ENCODE results near the gene SLC6A3. TPM values are rescaled to one million over a fixed set of nuclear protein-coding genes. Genes with fewer than 3 reads are reported as not detected.

SLC6A3 gene
- total RNA-seq, 1 experiment from 2014 or later = not detected

- no peak for DNase-seq (ENCODE audit: low spot score)
- in situ Hi-C loops (cut with HindIII; ENCODE audit: low sequenced_read_pairs) = no loop called here
These were observed 31.5 kb downstream of the SLC6A3 start for GRCh38 chr5:1413611-1414241.

DNA sequence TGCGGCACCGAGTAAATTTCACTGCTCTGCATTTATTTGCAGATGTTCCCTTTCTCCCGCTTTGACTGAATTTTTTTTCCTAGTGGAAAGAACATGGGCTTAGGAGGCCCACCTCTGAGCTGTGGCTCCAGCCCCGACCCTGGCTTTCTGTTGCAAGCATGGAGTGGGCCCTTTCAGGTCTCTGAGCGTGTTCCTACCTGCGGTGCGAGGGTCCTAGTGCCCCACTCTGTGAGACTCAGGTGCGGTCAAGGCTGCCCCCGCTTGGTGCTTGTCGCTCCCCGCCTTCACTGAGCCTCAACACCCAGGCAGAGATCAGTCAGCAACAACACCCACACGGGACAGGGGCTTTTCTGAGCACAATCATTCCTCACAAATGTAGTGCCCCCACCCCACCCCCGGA is 32.0 kb downstream of the SLC6A3 start:
- DNase-seq (ENCODE audit: low spot score) = no peak
- in situ Hi-C loops (cut with HindIII; ENCODE audit: low sequenced_read_pairs) = no loop called here

- DNase-seq (ENCODE audit: low spot score) = no peak
- in situ Hi-C loops (cut with HindIII; ENCODE audit: low sequenced_read_pairs) = no loop called here
These were observed 32.6 kb downstream of the SLC6A3 start for GRCh38 chr5:1412621-1413020.

DNA sequence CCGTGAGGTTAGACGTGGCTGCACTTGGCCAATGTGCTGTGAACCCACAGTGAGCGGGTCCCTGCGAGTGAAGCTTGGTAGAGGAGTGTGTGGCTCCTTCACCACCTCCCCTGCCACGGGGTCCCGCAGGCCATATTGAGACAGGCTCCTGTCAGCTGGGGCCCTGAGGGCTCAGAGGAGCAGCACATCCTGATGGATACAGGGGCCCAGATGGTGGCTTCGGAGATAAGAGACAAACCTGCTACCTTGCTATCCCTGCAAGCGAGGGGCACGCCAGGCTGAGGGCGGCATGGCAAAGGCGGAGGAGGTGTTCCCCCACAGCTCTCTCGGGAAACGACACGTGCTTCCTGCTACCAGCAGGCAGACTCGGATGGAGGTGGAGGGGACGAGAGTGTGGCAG is 33.1 kb downstream of the SLC6A3 start:
- DNase-seq (ENCODE audit: low spot score) = no peak
- in situ Hi-C loops (cut with HindIII; ENCODE audit: low sequenced_read_pairs) = no loop called here

GRCh38 chr5:1411099-1411498 is 34.1 kb downstream of the SLC6A3 start:
- in situ Hi-C loops (cut with HindIII; ENCODE audit: low sequenced_read_pairs) = no loop called here
- no peak for DNase-seq (ENCODE audit: low spot score)

- in situ Hi-C loops (cut with HindIII; ENCODE audit: low sequenced_read_pairs) = no loop called here
- no peak for DNase-seq (ENCODE audit: low spot score)
These were observed 34.9 kb downstream of the SLC6A3 start for GRCh38 chr5:1410156-1411014.

GRCh38 chr5:1409381-1410110 is 35.7 kb downstream of the SLC6A3 start:
- DNase-seq (ENCODE audit: low spot score) = no peak
- in situ Hi-C loops (cut with HindIII; ENCODE audit: low sequenced_read_pairs) = no loop called here

DNA sequence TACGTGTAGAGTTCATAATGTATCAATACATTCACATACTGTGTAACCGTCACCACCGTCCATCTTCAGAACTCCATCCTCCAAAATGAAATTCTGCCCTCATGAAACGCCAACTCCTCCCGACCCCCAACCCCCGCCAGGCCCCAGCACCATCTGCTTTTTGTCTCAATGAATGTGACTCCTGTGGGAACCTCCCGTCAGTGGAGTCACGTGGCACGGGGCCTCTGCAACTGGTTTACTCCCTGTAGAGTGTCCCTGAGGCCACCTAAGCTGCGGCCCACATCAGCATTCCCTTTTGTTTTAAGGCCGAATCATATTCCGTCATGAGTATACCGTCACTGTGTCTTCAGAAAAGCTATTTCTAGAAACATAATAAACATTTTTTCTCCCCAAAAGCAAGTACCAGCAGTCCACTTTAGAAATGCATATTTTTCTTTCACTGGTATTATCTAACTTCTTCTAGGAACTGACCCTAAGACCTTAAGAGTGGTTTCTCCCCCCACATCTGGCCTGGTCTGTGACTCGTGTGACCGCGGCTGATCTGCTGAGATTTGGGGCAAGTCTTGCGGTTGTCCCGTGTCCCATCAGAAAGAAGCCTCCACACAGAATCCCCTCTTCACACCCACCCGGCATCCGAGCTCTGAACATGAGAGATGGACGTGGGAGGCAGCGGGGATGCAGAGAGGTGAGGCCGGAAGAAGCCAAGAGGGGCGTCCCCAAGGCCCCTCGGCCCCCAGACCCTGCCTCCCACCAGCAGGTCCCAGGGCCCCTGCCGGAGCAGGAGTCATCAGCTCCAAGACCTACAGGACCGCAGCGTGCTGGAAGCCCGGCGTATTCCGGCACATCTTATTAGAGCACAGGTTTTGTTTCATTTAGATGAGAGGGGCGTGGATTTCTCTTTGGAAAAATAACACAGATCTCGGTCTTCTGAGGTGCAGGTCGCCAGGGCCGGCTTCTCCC is 38.3 kb downstream of the SLC6A3 start:
- in situ Hi-C loops (cut with HindIII; ENCODE audit: low sequenced_read_pairs) = no loop called here
- DNase-seq (ENCODE audit: low spot score) = no peak

DNA sequence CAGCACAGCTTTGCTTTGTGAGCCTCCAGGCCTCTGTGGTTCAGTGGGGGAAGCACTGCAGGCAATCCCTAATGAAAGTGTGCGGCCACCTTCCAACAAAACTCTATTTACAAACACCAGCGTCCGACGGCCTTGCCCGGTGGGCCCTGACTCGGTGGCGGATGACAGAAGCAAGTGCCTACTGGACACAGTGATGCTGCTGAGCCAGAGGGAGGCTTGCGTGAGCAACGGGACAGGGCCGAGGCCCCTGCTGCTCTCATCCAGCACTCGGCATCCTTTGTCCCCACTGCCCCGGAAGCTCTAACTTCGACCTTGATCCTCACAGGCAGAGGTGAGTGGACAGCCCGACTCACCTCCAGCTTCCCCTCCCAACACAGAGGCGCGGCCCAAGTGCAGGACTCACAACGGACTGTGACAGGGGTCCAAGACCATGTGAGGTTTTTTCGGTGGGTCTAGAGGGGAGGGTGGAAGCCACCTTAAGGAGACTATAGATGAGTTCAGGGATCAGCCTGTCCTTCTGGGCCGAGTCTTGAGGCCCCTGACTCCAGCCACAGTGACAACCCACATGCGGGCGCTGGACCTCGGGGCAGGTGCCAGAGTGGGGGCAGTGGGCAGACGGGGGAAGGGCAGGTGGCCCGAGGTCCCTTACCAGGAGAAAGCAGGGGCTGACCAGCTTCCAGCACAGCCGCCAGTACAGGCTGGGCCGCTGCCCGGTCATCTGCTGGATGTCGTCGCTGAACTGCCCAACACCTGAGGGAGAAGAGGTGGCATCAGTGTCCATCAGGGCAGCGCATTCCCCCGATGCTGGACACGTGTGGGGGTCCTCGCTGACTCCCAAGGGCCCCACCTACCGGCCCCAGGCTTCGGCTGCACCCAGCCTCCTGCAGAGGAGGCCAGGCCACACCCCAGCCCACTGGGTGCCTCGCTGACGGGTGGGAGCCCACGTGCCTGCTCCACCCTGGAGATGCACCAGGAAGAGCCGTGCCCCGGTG is 39.4 kb downstream of the SLC6A3 start:
- in situ Hi-C loops (cut with HindIII; ENCODE audit: low sequenced_read_pairs) = no loop called here
- no peak for DNase-seq (ENCODE audit: low spot score)

GRCh38 chr5:1405121-1405520 is 40.1 kb downstream of the SLC6A3 start:
- in situ Hi-C loops (cut with HindIII; ENCODE audit: low sequenced_read_pairs) = no loop called here
- no peak for DNase-seq (ENCODE audit: low spot score)

DNA sequence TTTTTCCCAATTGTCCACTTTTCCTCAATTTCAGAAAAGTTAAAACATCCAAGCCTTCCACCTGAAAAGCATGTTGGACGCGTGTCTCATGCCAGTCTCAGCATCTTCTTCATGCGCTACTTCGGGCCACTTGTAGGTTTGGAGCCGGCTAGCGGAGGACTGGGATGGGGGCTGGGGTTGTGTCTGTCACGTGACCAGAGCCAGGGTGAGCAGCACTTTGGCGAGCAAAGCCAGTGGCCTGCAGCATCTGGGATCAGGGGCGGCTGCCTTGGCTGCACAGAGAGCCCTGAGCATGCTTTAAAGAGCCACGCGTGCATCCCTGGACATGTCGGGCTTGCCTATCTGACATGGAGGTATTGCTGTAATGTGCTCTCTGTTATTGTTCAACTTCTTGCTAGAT is 41.2 kb downstream of the SLC6A3 start:
- in situ Hi-C loops (cut with HindIII; ENCODE audit: low sequenced_read_pairs) = no loop called here

DNA sequence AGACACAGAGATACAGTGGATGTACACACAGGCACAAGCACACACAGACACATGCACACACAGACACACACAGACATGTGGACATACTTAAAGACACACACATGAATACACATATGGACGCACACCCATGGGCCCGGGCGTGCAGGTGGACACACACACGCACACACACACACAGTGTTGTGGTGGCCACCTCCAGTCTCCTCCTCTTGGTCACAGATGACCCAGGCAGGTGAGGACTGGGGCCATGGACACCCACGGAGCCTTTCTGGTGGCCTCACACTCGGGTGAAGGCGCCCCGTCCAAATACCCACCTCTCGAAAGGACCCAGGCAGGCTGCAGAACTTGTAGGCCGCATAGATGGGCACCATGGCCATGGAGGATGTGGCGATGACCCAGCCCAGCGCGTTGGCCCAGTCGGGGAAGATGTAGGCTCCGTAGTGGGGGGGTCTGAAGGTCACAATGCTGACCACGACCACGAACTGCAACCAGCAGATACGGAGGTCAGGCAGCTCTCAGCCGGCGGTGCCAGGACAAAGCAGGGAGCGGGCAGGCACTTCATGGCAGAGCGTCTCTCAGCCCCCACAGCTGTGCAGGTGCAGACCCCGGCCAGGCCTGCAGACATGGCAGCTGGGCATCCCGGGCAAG is 42.5 kb downstream of the SLC6A3 start:
- no peak for DNase-seq (ENCODE audit: low spot score)
- in situ Hi-C loops (cut with HindIII; ENCODE audit: low sequenced_read_pairs) = no loop called here

More for the DNA sequence above, 41.2 kb downstream of the SLC6A3 start:
- no peak for DNase-seq (ENCODE audit: low spot score)

GRCh38 chr5:1401536-1402138 is 43.6 kb downstream of the SLC6A3 start:
- DNase-seq (ENCODE audit: low spot score) = no peak
- in situ Hi-C loops (cut with HindIII; ENCODE audit: low sequenced_read_pairs) = no loop called here

DNA sequence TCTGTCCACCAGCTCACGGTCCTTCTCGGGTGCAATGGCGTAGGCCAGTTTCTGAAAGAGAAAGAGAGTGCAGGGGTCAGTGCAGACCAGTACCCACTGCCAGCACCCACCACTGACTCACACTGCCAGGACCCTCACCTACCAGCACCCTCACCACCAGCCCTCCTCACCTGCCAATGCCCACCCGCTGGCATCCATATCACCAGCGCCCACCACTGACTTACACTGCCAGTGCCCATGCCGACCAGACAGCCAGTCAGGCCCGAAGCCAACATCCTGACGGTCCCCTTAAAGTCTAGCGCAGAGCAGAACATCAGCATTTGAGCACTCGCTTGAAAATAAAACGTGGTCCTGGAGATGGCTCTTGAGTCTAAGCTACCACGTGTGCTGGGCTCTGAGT is 44.3 kb downstream of the SLC6A3 start:
- DNase-seq (ENCODE audit: low spot score) = no peak
- in situ Hi-C loops (cut with HindIII; ENCODE audit: low sequenced_read_pairs) = no loop called here

DNA sequence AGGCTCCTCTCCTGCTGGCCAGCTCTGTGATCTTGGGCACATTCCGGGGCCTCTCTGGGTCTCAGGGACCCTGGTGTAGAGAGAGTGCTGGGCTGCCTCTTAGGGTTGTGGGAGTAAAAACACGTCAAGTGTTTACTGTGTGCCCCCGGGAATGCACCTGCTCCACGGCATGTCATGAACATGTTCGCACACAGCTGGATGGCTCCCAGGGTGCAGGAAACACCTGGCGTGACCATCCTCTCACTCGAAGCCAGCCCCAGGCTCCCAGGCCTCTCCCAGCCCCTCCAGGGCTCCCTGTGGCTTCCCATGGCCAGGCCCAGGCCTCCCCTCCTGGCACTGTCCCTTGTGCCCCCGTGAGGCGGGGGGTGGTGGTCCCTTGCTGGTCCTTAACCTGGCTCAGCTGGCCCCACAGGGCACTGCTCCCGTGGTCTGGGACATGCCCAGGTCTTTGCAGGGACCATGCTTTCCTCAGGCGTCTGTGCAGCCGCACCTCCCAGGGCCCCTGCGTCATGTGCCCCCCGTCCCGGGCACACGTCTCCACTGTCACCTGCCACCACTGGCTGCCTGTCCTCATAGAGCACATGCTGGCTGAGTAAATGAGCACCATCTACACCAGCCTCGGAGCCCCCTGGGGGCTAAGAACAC is 44.9 kb downstream of the SLC6A3 start:
- in situ Hi-C loops (cut with HindIII; ENCODE audit: low sequenced_read_pairs) = no loop called here
- DNase-seq (ENCODE audit: low spot score) = no peak

DNA sequence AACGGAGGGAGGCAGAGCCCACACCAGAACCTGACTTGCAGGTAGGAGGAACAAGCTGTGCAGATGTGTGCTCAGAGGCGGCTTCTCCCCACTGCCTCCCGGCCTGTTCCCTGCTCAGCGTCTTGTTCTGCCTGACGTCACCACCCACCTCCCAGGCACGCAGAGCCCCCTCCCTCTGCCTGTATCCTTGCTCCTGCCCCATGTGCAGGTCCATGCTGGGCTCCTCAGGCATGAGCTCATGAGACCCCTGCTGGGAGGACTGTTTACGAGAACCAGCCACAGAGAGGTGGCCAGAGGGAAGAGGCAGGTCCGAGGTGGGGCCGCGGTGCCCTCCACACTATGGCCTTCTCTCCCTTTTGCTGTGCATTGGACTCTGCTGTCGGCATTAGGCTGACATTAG is 45.5 kb downstream of the SLC6A3 start:
- no peak for DNase-seq (ENCODE audit: low spot score)
- in situ Hi-C loops (cut with HindIII; ENCODE audit: low sequenced_read_pairs) = no loop called here
